Activated naive CD8-positive, alpha-beta T cell treated with anti-CD3 and anti-CD28 coated beads for 36 hours (primary cell): ENCODE results near the gene KIF13A. TPM values are rescaled to one million over a fixed set of nuclear protein-coding genes. Genes with fewer than 3 reads are reported as not detected.

Source experiments
- DNase-seq: peaks from one replicate; pipeline ENCODE4 v3.0.0; 2021
- H3K27ac Mint-ChIP-seq: one replicate; pipeline ENCODE4 v1.8.0; 2022; ENCODE audit warnings: mild to moderate bottlenecking, moderate library complexity, mixed read lengths
- H3K27me3 Mint-ChIP-seq: one replicate; pipeline ENCODE4 v1.8.0; 2022; ENCODE audit warnings: mild to moderate bottlenecking, mixed read lengths
- H3K36me3 Mint-ChIP-seq: one replicate; pipeline ENCODE4 v1.8.0; 2021; ENCODE audit warnings: mild to moderate bottlenecking, mixed read lengths
- H3K4me1 Mint-ChIP-seq: one replicate; pipeline ENCODE4 v1.8.0; 2021; ENCODE audit warnings: mixed read lengths
- H3K4me3 Mint-ChIP-seq: one replicate; pipeline ENCODE4 v1.8.0; 2022; ENCODE audit warnings: mild to moderate bottlenecking, moderate library complexity, mixed read lengths
- H3K9me3 Mint-ChIP-seq: one replicate; pipeline ENCODE4 v1.8.0; 2022; ENCODE audit warnings: mixed read lengths
- total RNA-seq, 2 experiments: library from RNA; stranded (reverse); gene quantifications; one replicate each; pipeline ENCODE4 v1.2.3, GENCODE V29; 2021

The KIF13A gene
- total RNA-seq, 2 experiments from 2014 or later, result not detected

DNA sequence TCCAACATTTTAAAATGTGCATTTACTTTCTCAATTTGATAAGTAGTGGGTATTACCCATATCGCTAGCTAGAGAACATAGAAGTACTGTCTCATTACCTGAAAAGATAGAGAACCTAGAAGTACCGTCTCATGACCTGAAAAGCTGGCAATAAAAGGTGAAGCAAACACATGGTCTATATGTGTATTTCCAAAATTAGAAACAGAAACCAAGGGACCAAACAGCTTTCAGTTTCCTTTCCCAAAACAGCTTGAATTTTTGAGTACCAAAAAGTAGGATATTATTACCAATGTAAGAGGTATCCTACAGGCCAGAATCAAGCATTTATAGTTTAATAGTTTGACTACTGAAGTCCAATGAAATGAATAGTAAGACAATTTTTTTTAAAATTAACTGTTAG is 77.2 kb downstream of the KIF13A start:
- Mint-ChIP-seq H3K27ac (no peak overlapping the region), H3K9me3 (peaks cover 3% of the 10 kb centered on the region), H3K4me3 (no peak overlapping the region), H3K27me3 (peaks cover 22% of the 10 kb centered on the region), H3K4me1 (peaks cover 12% of the 10 kb centered on the region), H3K36me3 (no peaks in the 10 kb centered on the region)
- DNase-seq, result no peak

- no peak for DNase-seq
- Mint-ChIP-seq H3K4me1 (peaks cover 12% of the 10 kb centered on the region), H3K27me3 (peaks cover 24% of the 10 kb centered on the region)
Observed at GRCh38 chr6:17908831-17909230, 78.6 kb downstream of the KIF13A start.

GRCh38 chr6:17907406-17908229 is 79.8 kb downstream of the KIF13A start:
- Mint-ChIP-seq H3K4me3 (no peak overlapping the region), H3K27ac (no peak overlapping the region), H3K9me3 (peaks cover 3% of the 10 kb centered on the region), H3K4me1 (peaks cover 12% of the 10 kb centered on the region), H3K36me3 (no peaks in the 10 kb centered on the region), H3K27me3 (peaks cover 30% of the 10 kb centered on the region)
- DNase-seq, result peak; percentile 12

More at GRCh38 chr6:17908831-17909230, 78.6 kb downstream of the KIF13A start:
- no peaks in the 10 kb centered on the region for H3K36me3 Mint-ChIP-seq
- no peak overlapping the region for H3K4me3 Mint-ChIP-seq
- H3K9me3 Mint-ChIP-seq, result peaks cover 3% of the 10 kb centered on the region
- H3K27ac Mint-ChIP-seq, result no peak overlapping the region

DNA sequence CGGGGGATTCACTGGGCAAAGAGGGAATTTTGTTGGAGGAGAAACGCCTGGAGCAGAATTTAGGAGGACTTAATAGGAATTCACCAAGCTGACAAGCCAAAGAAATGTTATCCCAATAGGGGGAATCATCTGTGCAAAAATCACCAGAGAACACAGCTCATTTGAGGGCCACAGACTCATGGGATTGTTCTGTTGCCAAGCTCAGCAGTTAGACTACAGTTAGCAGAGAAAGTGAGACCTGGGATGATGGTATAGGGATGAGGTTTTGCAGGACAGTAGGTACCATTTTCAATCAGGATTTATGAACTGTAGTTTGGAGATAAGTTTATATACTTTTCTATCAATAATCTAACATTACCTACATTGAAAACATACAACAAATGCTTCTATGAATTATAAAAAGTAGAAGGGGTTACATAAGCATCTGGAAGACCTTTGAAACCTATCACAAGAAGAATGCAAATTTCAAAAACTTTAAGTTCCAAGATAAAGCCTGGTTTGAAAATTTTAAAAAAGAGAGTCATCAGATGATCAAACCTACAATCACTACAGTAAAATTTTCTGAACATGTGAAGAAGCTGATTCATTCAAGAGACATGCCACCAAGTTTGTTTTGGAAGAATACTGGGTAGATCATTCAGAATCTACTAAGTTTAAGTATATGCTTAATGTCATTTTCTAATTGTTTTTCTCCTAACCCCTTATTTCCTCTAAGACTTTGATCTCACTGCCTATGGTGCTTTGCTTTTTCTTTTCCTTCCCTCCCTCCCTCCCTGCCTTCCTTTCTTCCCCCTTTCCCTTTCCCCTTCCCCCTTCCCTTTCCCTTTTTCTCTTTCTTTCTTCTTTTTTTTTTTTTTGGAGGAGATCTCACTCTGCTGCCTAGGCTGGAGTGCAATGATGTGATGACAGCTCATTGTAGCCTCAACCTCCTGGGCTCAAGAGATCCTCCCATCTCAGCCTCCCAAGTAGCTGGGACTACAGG is 81.5 kb downstream of the KIF13A start:
- Mint-ChIP-seq H3K27me3 (peaks cover 33% of the 10 kb centered on the region), H3K9me3 (peaks cover 3% of the 10 kb centered on the region), H3K4me3 (no peak overlapping the region), H3K27ac (no peak overlapping the region), H3K36me3 (no peaks in the 10 kb centered on the region), H3K4me1 (peaks cover 12% of the 10 kb centered on the region)
- DNase-seq, result no peak

DNA sequence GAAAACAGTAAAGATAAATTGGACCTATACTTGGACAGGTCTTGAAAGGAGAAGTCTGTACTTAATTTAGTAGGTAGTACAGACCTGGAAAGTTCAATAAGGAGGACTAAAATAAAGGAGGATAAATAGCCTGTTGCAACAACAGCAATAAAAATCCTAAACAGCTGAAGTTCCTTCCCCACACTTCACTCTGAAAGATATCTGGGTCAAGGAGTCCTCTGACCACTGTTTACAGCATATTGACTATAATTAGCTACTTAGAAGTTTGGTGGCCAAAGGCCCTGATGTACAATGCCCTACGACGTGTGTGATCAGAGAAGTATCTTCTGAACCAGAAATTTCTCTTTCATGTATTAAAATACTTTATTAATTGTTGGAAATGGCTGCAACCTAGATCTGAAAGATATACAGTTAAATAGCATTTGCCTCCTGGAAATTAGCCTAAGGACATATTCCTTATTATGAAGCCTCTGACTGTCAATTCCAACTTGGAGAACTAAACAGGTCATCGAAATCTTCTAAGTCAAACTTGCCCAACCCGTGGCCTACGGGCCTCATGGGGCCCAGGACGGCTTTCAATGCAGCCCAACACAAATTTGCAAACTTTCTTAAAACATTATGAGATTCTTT is 82.8 kb downstream of the KIF13A start:
- H3K36me3 Mint-ChIP-seq, result no peaks in the 10 kb centered on the region

GRCh38 chr6:17902974-17903373 is 84.5 kb downstream of the KIF13A start:
- no peak overlapping the region for H3K4me3 Mint-ChIP-seq
- no peaks in the 10 kb centered on the region for H3K36me3 Mint-ChIP-seq
- peaks cover 7% of the 10 kb centered on the region for H3K4me1 Mint-ChIP-seq
- no peaks in the 10 kb centered on the region for H3K9me3 Mint-ChIP-seq
- H3K27ac Mint-ChIP-seq, result no peak overlapping the region
- peaks cover 46% of the 10 kb centered on the region for H3K27me3 Mint-ChIP-seq
- no peak for DNase-seq

More for the DNA sequence above, 82.8 kb downstream of the KIF13A start:
- Mint-ChIP-seq H3K4me3 (no peak overlapping the region), H3K9me3 (peaks cover 3% of the 10 kb centered on the region), H3K27me3 (peaks cover 42% of the 10 kb centered on the region), H3K4me1 (peaks cover 8% of the 10 kb centered on the region), H3K27ac (no peak overlapping the region)
- DNase-seq, result no peak

- Mint-ChIP-seq H3K9me3 (no peaks in the 10 kb centered on the region), H3K36me3 (no peaks in the 10 kb centered on the region), H3K27ac (no peak overlapping the region)
Observed at GRCh38 chr6:17901493-17901892, 85.9 kb downstream of the KIF13A start.

GRCh38 chr6:17900011-17900410 is 87.4 kb downstream of the KIF13A start:
- no peaks in the 10 kb centered on the region for H3K4me1 Mint-ChIP-seq
- peaks cover 6% of the 10 kb centered on the region for H3K9me3 Mint-ChIP-seq
- no peak overlapping the region for H3K4me3 Mint-ChIP-seq
- no peak for DNase-seq
- no peak overlapping the region for H3K27ac Mint-ChIP-seq
- H3K36me3 Mint-ChIP-seq, result peaks cover 3% of the 10 kb centered on the region
- peaks cover 29% of the 10 kb centered on the region for H3K27me3 Mint-ChIP-seq

More at GRCh38 chr6:17901493-17901892, 85.9 kb downstream of the KIF13A start:
- H3K4me1 Mint-ChIP-seq, result no peaks in the 10 kb centered on the region
- peaks cover 40% of the 10 kb centered on the region for H3K27me3 Mint-ChIP-seq
- DNase-seq, result no peak
- H3K4me3 Mint-ChIP-seq, result no peak overlapping the region

DNA sequence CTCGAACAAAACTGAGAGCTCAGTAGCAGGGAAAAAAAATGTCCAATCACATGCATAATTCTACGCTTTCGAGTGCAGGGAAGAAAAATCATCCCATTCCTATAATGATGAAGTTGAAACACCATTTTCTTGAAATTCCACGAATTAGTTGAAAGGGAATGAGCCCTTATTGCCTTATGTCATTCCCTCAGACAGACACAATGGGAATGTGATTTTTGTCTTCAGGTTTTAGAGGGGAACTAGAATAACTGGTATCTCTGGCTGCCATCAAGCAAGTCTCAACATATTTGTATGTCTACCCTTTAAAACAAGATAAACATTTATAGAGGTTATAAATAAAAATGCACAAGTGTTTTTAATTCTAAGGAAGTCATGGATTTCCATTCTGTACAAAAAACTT is 87.9 kb downstream of the KIF13A start:
- H3K36me3 Mint-ChIP-seq, result peaks cover 3% of the 10 kb centered on the region
- H3K27ac Mint-ChIP-seq, result no peak overlapping the region
- no peak overlapping the region for H3K4me3 Mint-ChIP-seq
- no peaks in the 10 kb centered on the region for H3K4me1 Mint-ChIP-seq
- peaks cover 8% of the 10 kb centered on the region for H3K9me3 Mint-ChIP-seq
- DNase-seq, result no peak
- H3K27me3 Mint-ChIP-seq, result peaks cover 29% of the 10 kb centered on the region

DNA sequence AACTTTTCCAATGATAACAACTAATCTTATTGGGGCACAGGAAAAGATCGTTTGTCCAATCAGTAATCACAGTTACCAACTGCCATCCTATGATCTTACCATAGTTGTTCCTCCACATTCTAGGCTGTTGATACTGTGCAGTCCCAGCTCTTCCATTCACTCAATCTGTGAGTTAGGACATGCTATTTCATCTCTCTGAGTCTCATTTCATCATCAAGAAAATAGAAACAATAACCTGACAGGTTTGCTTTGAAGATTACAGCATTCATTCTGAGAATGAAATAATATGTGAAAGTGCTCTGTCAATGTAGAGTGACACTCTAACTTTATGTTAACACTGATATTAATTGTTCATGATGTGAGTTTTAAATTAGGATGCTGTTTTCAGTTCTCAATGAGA is 89.8 kb downstream of the KIF13A start:
- H3K9me3 Mint-ChIP-seq, result peaks cover 9% of the 10 kb centered on the region

GRCh38 chr6:17894905-17895304 is 92.5 kb downstream of the KIF13A start:
- DNase-seq, result no peak
- Mint-ChIP-seq H3K27me3 (peaks cover 34% of the 10 kb centered on the region), H3K4me3 (no peak overlapping the region), H3K4me1 (no peaks in the 10 kb centered on the region), H3K9me3 (peaks cover 9% of the 10 kb centered on the region), H3K36me3 (peaks cover 3% of the 10 kb centered on the region), H3K27ac (no peak overlapping the region)

More for the DNA sequence above, 89.8 kb downstream of the KIF13A start:
- Mint-ChIP-seq H3K36me3 (peaks cover 3% of the 10 kb centered on the region), H3K4me1 (no peaks in the 10 kb centered on the region), H3K27ac (no peak overlapping the region), H3K27me3 (peaks cover 25% of the 10 kb centered on the region), H3K4me3 (no peak overlapping the region)
- DNase-seq, result no peak

- Mint-ChIP-seq H3K4me1 (no peaks in the 10 kb centered on the region), H3K9me3 (peaks cover 9% of the 10 kb centered on the region), H3K27me3 (peaks cover 32% of the 10 kb centered on the region), H3K4me3 (no peak overlapping the region), H3K27ac (no peak overlapping the region), H3K36me3 (peaks cover 3% of the 10 kb centered on the region)
- no peak for DNase-seq
Observed at GRCh38 chr6:17894191-17894590, 93.2 kb downstream of the KIF13A start.

DNA sequence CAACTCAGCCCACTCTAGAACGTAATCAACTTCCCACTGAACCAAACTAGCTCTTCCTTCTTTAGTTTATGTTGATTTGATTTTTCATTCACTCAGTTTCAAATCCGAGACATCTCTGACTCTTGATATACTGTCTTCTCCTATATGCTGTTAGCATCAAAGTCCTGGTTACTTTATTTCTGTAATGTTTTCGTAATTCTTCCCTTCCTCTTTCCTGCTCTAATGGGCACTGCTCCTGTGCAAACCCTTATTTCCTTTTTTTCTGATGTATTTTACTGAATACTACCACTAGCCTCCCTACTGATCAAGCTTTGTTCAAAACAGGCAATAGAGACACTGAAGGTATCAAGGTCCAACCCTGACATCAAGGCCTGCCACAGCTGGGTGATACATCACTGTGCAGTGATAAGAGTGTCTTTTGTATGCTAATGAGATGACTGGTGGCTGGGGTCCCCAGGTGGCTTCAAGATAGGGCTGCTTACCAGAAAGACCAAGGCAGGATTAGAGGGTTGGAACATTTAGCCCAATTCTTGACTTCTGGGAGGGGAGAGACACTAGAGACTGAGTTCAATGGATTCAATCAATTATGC is 95.2 kb downstream of the KIF13A start:
- no peak overlapping the region for H3K27ac Mint-ChIP-seq
- peaks cover 3% of the 10 kb centered on the region for H3K36me3 Mint-ChIP-seq
- H3K4me1 Mint-ChIP-seq, result no peaks in the 10 kb centered on the region
- DNase-seq, result no peak
- H3K9me3 Mint-ChIP-seq, result peaks cover 9% of the 10 kb centered on the region
- H3K4me3 Mint-ChIP-seq, result no peak overlapping the region
- peaks cover 33% of the 10 kb centered on the region for H3K27me3 Mint-ChIP-seq

DNA sequence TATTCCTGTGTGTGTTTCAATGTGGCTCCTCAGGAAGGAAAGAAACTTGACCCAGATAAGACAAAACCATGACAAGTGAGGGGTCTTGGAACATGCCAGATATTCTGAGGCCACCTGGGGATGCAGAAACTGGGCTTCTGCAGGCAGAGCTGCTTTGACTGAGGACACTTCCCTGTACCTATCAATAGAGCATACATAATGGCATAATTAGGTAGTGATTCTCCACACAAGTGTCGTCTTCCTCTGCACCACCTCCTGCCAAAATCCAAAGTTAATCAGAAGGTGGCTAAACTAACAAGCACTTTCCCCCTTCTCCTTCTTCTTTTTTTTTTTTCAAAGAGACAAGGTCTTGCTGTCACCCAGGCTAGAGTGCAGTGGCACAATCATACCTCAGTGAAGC is 97.1 kb downstream of the KIF13A start:
- H3K27me3 Mint-ChIP-seq, result peaks cover 42% of the 10 kb centered on the region
- H3K36me3 Mint-ChIP-seq, result peaks cover 2% of the 10 kb centered on the region
- H3K9me3 Mint-ChIP-seq, result peaks cover 5% of the 10 kb centered on the region
- no peak overlapping the region for H3K27ac Mint-ChIP-seq
- no peak for DNase-seq
- H3K4me1 Mint-ChIP-seq, result peaks cover 6% of the 10 kb centered on the region
- no peak overlapping the region for H3K4me3 Mint-ChIP-seq
